ENCODE results near the gene IL22RA2. TPM values are rescaled to one million over a fixed set of nuclear protein-coding genes. Genes with fewer than 3 reads are reported as not detected.
A peak's percentile ranks its signal among the peaks of the same experiment; 100 is the strongest.

The IL22RA2 gene
- total RNA-seq, 1 experiment from 2014 or later = not detected

GRCh38 chr6:137094411-137095008, 78.9 kb downstream of the IL22RA2 start:
- Mint-ChIP-seq H3K4me3 (ENCODE audit: low read depth, unreplicated experiment) (no peak overlapping the region), H3K27ac (ENCODE audit: unreplicated experiment) (no peak overlapping the region), H3K27me3 (ENCODE audit: unreplicated experiment) (no peaks in the 10 kb centered on the region), H3K9me3 (ENCODE audit: low read depth, unreplicated experiment) (no peaks in the 10 kb centered on the region), H3K4me1 (ENCODE audit: low read depth, unreplicated experiment) (no peaks in the 10 kb centered on the region), H3K36me3 (ENCODE audit: insufficient read depth, unreplicated experiment) (no peaks in the 10 kb centered on the region)
- intact Hi-C loops (cut with micrococcal nuclease; ENCODE audit: unreplicated experiment) = loop anchor here (1.0 to 10.0 kb wide), 3 partner anchors 220 to 547 kb away; no protein-coding TSS in a partner anchor
- peak; percentile 44 for DNase-seq
- peak; percentile 31 for TF ChIP-seq CTCF (IDR thresholded peaks at IDR 0.05; ENCODE audit: unreplicated experiment)
- CTCF ChIA-PET = interaction anchor here (0.6 to 1.0 kb wide), 7 partner anchors 18 to 914 kb away, joined by 3 to 10 read pairs (median 5); no protein-coding TSS in a partner anchor
- BruUV-seq (replicated peaks) = no TSS peak

Other genes starting within 250 kb of the IL22RA2 start
- 2.4 and 3.1 TPM in 2 replicates for gene IL20RA, start 128.7 kb downstream of the IL22RA2 start, total RNA-seq (2022)
- 22.6 and 26.4 TPM in 2 replicates for gene IFNGR1, start 45.7 kb upstream of the IL22RA2 start, total RNA-seq (2022)